Ovary (tissue), 3 donors: ENCODE results near the gene DIO3.

Source experiments
- POLR2A ChIP-seq: fragments of 450-650 bp; IDR thresholded peaks from one replicate; pipeline ENCODE4 v1.6.1; 2017; ENCODE audit warnings: antibody characterized with exemption, mild to moderate bottlenecking, moderate library complexity
- TF ChIP-seq, protein P1 (sequence below), 3 donors: fragments of 450-650 bp in 2 of 3; fragments of 200-600 bp in 1 of 3; IDR thresholded peaks; one replicate each; pipeline versions ENCODE4 v1.5.1 to v1.8.0; 2016 to 2022; ENCODE audit warnings: antibody characterized with exemption in 3 of 3, mild to moderate bottlenecking in 1 of 3
- donor health status: DM: no; HTN: no; CAD: no.

DNA sequence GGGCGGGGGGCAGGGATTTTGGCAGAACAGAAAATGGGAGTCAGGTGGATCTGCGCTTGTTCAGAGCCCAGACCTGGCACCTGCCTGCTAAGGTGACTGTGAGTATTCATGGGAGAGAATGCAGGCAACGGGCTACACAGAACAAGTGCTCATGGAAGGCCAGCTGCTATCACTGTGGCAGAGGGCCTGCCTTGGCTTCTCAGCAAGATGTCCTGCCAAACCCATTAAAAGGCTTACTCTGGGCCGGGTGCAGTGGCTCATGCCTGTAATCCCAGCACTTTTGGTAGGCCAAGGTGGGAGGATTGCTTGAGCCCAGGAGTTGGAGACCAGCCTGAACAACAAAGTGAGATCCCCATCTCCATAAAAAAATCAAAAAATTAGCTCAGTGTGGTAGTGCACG lies 21.0 kb downstream of the DIO3 start:
- TF ChIP-seq POLR2A, result no peak
- TF ChIP-seq, protein P1, sequence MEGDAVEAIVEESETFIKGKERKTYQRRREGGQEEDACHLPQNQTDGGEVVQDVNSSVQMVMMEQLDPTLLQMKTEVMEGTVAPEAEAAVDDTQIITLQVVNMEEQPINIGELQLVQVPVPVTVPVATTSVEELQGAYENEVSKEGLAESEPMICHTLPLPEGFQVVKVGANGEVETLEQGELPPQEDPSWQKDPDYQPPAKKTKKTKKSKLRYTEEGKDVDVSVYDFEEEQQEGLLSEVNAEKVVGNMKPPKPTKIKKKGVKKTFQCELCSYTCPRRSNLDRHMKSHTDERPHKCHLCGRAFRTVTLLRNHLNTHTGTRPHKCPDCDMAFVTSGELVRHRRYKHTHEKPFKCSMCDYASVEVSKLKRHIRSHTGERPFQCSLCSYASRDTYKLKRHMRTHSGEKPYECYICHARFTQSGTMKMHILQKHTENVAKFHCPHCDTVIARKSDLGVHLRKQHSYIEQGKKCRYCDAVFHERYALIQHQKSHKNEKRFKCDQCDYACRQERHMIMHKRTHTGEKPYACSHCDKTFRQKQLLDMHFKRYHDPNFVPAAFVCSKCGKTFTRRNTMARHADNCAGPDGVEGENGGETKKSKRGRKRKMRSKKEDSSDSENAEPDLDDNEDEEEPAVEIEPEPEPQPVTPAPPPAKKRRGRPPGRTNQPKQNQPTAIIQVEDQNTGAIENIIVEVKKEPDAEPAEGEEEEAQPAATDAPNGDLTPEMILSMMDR (IDR thresholded peaks at IDR 0.05), result no peak
